Measurements from ENCODE around the gene RNF151.

Gene RNF151

DNA sequence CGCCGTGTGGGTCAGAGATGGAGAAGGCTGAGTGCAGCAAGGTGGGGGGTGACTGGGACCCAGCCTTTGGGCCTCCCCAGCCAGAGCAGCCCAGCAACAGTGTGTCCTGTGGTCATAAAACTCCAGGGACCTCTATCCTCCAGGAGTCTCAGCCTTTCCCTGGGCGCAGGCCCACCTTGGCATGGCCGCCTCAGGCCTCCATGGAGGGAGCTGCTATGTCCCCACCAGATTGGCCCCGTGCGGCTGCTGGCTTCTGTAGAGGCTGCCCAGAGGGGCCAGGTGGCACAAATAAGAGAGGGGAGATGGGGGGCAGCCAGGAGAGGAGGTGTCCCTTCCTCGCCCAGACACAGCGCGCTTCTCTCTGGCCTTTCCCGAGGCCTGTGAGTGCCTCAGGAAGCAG is 20.5 kb downstream of the RNF151 start:
- Histone ChIP-seq H3K9me2 (replicated peaks; ENCODE audit: insufficient read depth, low read length) (no peaks in the 10 kb centered on the region), H3K9ac (ENCODE audit: low read length) (no peak overlapping the region), H3F3A (ENCODE audit: insufficient read depth, low read length) (peaks cover 26% of the 10 kb centered on the region), H3K4me3 (ENCODE audit: low read length) (no peak overlapping the region), H3K9me3 (replicated peaks; ENCODE audit: insufficient read depth, low read length) (no peaks in the 10 kb centered on the region), H3K4me1 (ENCODE audit: low read length) (peaks cover 31% of the 10 kb centered on the region), H4K20me1 (ENCODE audit: insufficient read depth, low read length) (no peaks in the 10 kb centered on the region), H3K4me2 (ENCODE audit: low read depth, low read length) (no peak overlapping the region), H3K27me3 (replicated peaks; ENCODE audit: insufficient read depth, low read length) (peaks cover 22% of the 10 kb centered on the region), H3K27ac (ENCODE audit: low read length) (no peak overlapping the region), H3K79me2 (ENCODE audit: low read length) (peaks cover 16% of the 10 kb centered on the region), H3K36me3 (replicated peaks; ENCODE audit: insufficient read depth, low read length) (0 out of 2 replicates have a peak, but pooled peaks cover 4% of the 10 kb centered on the region), H2AFZ (ENCODE audit: low read length) (no peak overlapping the region)
- DNase-seq, result no peak
- TF ChIP-seq EZH2 (optimal IDR thresholded peaks at IDR 0.05; ENCODE audit: low read depth, low read length) (no peak), CTCF (IDR thresholded peaks at IDR 0.05; ENCODE audit: low read length) (no peak), EZH2phosphoT487 (IDR thresholded peaks at IDR 0.05; ENCODE audit: low read length) (no peak)

DNA sequence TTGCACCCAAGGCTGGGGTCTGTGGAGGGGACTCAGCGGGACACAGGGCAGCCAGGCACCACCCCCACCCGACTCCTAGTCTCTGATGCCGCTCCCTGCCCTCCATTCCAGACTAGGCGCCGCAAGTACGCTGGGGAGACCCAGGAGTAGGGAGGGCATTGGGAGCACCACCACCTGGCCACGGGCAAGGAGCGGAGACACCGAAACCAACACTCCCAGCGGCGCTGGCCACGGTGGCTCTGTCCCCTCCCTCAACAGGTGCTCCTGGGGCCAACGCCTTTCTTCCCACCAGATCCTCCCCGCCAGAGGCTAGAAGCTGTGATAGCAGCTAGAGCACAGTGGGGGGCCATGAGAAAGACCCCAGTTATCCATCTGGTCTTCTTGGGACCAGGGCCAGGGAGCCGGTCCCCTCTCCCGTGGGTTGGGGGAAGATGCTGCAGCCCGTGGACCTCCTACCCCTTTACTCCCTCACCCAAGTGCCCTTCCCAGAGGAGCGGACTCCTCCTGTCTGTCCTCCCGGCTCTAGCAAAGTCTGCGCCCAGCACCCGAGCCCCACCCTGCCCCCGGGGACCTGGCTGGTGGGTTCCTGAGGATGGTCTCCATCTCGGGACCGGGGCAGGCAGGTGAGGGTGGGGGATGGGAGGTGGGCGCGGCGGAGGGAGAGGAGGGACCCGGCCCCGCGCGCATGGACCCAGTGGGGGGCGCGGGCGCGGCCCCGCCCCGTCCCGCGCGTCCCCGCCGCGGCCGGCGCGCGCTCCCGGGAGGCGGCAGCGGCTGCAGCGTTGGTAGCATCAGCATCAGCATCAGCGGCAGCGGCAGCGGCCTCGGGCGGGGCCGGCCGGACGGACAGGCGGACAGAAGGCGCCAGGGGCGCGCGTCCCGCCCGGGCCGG is 22.8 kb downstream of the RNF151 start, which contains the start of gene SYNGR3:
SYNGR3 (plus strand) TSS at position 762 of the 892 bp plus-strand sequence. CDS start 133 bp downstream, outside the sequence.
- no peaks in the 10 kb centered on the region for H4K20me1 ChIP-seq (ENCODE audit: insufficient read depth, low read length)
- H3K4me3 ChIP-seq (ENCODE audit: low read length), result peak within 1 kb of the TSS; percentile 70
- H3K4me1 ChIP-seq (ENCODE audit: low read length), result peaks cover 28% of the 10 kb centered on the region
- H3K9ac ChIP-seq (ENCODE audit: low read length), result peak within 1 kb of the TSS; percentile 55; the same call in 1 of the 2 replicates
- H3K27me3 ChIP-seq (replicated peaks; ENCODE audit: insufficient read depth, low read length), result peaks cover 8% of the 10 kb centered on the region
- no peak for TF ChIP-seq CTCF (IDR thresholded peaks at IDR 0.05; ENCODE audit: low read length)
- TF ChIP-seq EZH2 (optimal IDR thresholded peaks at IDR 0.05; ENCODE audit: low read depth, low read length), result no peak
- no peak for TF ChIP-seq EZH2phosphoT487 (IDR thresholded peaks at IDR 0.05; ENCODE audit: low read length)
- no peaks in the 10 kb centered on the region for H3K9me3 ChIP-seq (replicated peaks; ENCODE audit: insufficient read depth, low read length)
- H3K4me2 ChIP-seq (ENCODE audit: low read depth, low read length), result peak within 1 kb of the TSS; percentile 99
- peaks cover 21% of the 10 kb centered on the region for H3F3A ChIP-seq (ENCODE audit: insufficient read depth, low read length)
- H3K36me3 ChIP-seq (replicated peaks; ENCODE audit: insufficient read depth, low read length), result 0 out of 2 replicates have a peak, but pooled peaks cover 4% of the 10 kb centered on the region
- H3K79me2 ChIP-seq (ENCODE audit: low read length), result peaks cover 15% of the 10 kb centered on the region
- peak within 1 kb of the TSS; percentile 84 for H2AFZ ChIP-seq (ENCODE audit: low read length)
- DNase-seq, result no peak
- H3K9me2 ChIP-seq (replicated peaks; ENCODE audit: insufficient read depth, low read length), result no peaks in the 10 kb centered on the region
- H3K27ac ChIP-seq (ENCODE audit: low read length), result no peak within 1 kb of the TSS

- Histone ChIP-seq H3K4me1 (ENCODE audit: low read length) (peaks cover 25% of the 10 kb centered on the region), H3K9ac (ENCODE audit: low read length) (no peak overlapping the region; the same call in 1 of the 2 replicates), H3K4me2 (ENCODE audit: low read depth, low read length) (peak overlapping the region; percentile 99; the same call in 1 of the 2 replicates), H3K27me3 (replicated peaks; ENCODE audit: insufficient read depth, low read length) (peaks cover 8% of the 10 kb centered on the region), H3K36me3 (replicated peaks; ENCODE audit: insufficient read depth, low read length) (0 out of 2 replicates have a peak, but pooled peaks cover 4% of the 10 kb centered on the region), H3F3A (ENCODE audit: insufficient read depth, low read length) (peaks cover 15% of the 10 kb centered on the region), H3K79me2 (ENCODE audit: low read length) (peaks cover 10% of the 10 kb centered on the region), H3K9me3 (replicated peaks; ENCODE audit: insufficient read depth, low read length) (no peaks in the 10 kb centered on the region), H3K9me2 (replicated peaks; ENCODE audit: insufficient read depth, low read length) (no peaks in the 10 kb centered on the region), H2AFZ (ENCODE audit: low read length) (peak overlapping the region; percentile 84; the same call in 1 of the 2 replicates), H3K4me3 (ENCODE audit: low read length) (peak overlapping the region; percentile 70; the same call in 1 of the 2 replicates), H3K27ac (ENCODE audit: low read length) (no peak overlapping the region), H4K20me1 (ENCODE audit: insufficient read depth, low read length) (no peaks in the 10 kb centered on the region)
- TF ChIP-seq CTCF (IDR thresholded peaks at IDR 0.05; ENCODE audit: low read length) (no peak), EZH2phosphoT487 (IDR thresholded peaks at IDR 0.05; ENCODE audit: low read length) (no peak), EZH2 (optimal IDR thresholded peaks at IDR 0.05; ENCODE audit: low read depth, low read length) (no peak)
- DNase-seq, result no peak
These were observed 23.4 kb downstream of the RNF151 start for GRCh38 chr16:1990101-1990350.

Data from MM.1S (cell line).